SK-N-MC (cell line): Measurements from ENCODE around the gene DPY30.

ENCODE experiments used
- EZH2 ChIP-seq: fragments of 200-600 bp; sonication (generic); IDR thresholded peaks from one replicate; pipeline ENCODE4 v1.6.1; 2017; ENCODE audit warnings: antibody characterized with exemption
- FOXP2 ChIP-seq: optimal IDR thresholded peaks from 2 replicates; pipeline ENCODE3; 2011; ENCODE audit warnings: mild to moderate bottlenecking, moderate library complexity; ENCODE audit not compliant: insufficient read depth; ENCODE audit errors: extremely low read length, control extremely low read depth
- POLR2AphosphoS5 ChIP-seq: IDR thresholded peaks from 2 replicates; pipeline ENCODE4 v1.6.1; 2012; ENCODE audit warnings: mild to moderate bottlenecking, low read depth, low read length, borderline replicate concordance

DNA sequence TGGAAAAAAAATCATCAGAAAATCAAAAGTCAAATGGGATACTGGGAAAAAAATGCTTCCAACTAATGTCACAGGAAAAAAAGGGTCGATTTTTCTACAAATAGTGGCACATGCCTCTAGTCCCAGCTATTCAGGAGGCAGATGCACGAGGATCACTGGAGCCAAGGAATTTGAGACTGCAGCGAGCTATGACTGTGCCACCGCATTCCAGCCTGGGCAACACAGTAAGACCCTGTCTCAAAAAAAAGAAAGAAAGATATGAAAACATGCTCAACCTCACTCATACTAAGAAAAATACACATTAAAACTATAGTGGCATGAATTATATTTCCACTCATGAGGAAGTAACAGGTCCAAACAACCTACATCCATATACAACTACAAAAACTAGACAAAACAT is 46.7 kb downstream of the DPY30 start:
- TF ChIP-seq EZH2 (no peak), POLR2AphosphoS5 (no peak), FOXP2 (no peak)
